HG02678 (cell line): ENCODE data around the gene TMEM40.
"Not testable (repeated sequence)": the region's sequence is repeated elsewhere in the genome, so short reads cannot be mapped to it uniquely, and the experiment has no call there.

Experiments used
- ATAC-seq: cut with Tn5 transposase; IDR thresholded peaks from one replicate; pipeline ENCODE4 v1.9.1; 2021; ENCODE audit warnings: mild to moderate bottlenecking, moderate library complexity; ENCODE audit not compliant: unreplicated experiment

TMEM40 gene

GRCh38 chr3:12759097-12759679, at the start of gene TMEM40:
Gene TMEM40 (minus strand): TSS chr3:12759259. CDS start chr3:12749832, 9,427 bp downstream.
- ATAC-seq: no peak

DNA sequence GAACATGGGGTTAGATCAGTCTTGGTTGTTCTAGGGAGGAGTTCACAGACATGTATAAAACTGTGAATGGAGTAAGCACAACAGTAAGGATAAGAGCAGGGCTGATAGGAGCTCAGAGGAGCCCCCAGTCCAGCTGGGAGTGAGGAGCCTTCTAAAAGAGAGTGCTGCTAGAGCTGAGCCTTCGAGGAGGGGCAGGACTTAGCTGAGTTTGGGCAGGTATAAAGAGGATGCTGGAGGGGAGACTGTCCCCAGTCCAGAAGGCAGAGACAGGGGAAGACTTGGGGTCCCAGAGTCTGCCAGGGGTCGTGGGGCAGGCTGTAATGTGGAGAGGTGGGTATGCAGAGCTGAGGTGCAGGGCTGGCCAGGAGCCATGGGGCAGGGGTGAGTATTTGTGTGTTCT, 49.5 kb upstream of the TMEM40 start:
- no peak for ATAC-seq

DNA sequence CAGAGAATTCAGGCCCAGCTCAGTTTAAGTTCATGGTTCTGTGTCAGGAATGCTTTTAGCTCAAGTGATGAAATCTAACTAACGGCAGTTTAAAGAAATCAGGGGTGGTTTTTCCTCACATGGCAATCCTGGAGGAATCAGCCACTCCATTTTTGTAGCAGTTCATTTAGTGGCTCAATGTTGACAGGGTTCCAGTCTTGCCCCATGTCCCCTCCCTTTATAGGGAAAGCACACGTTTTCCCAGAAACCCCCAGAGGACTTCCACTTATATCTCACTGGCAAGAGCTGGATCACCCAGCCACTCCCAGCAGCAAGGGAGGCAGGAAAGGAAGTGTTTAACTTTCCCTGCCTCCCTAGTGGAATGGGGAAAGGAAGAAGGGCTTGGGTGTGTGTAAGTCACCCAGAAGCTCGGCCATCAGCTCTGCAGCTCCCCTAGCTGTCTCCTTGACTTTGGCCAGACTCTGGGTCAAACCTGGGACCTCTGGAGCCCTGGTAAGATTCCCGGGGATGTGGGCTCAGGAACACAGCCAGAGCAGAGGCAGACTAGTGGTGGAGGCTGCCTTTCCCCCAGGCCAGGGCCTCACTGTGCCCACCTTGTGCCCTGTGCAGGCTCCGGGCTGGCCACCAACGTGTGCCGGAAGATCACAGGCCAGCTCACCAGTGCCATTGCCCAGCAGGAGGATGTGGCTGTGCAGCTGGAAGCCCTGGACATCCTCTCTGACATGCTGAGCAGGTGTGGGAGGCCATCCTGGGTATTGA, 48.7 kb upstream of the TMEM40 start:
- ATAC-seq: no peak

GRCh38 chr3:12807066-12807465, 48.0 kb upstream of the TMEM40 start:
- no peak for ATAC-seq

GRCh38 chr3:12803371-12803770, 44.3 kb upstream of the TMEM40 start:
- no peak for ATAC-seq

GRCh38 chr3:12799525-12800440, 40.7 kb upstream of the TMEM40 start:
- ATAC-seq: no peak

GRCh38 chr3:12798559-12799179, 39.6 kb upstream of the TMEM40 start:
- ATAC-seq: no peak

GRCh38 chr3:12797892-12798558, 39.0 kb upstream of the TMEM40 start:
- no peak for ATAC-seq

DNA sequence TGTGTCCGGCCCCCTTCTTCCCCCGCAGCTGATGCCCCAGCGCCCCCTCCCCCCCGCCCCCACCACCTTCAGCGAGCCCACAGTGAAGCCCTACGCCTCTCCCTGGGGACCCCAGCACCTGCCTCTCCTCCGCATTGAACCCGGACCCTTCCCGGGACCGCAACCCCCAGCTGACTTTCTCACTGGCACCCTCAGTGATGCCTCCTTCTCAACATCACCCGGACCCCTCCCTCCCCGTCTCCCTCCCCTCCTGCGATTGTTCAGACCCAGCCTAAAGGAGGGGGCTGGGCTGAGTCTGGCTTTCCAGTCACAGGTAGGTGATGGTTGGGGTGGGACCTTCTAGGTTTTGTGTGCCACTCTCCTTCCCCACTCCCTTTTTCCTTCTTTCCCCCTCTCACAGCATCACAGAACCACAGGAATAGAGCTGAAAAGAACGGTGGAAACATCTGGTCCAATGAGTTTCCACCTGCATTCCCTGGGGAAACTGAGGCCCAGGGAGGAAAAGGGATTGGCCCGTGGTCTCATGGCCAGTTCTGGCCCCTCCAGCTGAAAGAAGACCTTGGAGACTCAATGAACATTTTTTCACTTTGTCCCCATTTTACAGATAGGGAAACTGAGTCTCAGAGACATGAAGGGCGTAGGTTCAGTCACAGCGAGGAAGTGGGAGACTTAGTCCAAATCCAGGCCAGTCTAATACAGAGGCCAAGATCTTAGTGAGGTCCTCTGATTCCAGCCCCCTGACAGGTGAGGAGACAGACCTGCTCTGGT, 38.2 kb upstream of the TMEM40 start:
- ATAC-seq: no peak

- peak; percentile 40 for ATAC-seq
Measured at GRCh38 chr3:12796171-12797123, 37.4 kb upstream of the TMEM40 start, which contains the start of gene CAND2. Gene CAND2 (plus strand): TSS chr3:12796680. CDS start chr3:12796721, 41 bp downstream.

- ATAC-seq: no peak
Measured at GRCh38 chr3:12793701-12794100, 34.6 kb upstream of the TMEM40 start.

DNA sequence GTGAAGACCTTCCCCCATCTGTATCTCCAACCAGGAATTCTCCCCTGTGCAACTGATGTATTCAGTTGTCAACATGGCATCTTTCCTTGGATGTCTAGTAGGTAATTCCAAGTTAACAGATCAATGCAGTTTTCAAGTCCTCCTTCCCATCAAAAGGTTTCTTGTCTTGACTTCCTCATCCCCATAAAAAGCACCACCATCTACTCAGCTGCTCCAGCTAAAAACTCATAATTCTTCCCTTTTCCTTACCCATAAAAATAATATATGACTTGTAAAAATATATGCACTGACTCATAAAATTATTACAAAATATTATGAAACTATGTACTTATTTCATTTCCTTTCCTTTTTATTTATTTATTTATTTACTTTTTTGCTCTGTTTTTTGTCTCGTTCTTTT, 32.4 kb upstream of the TMEM40 start:
- no peak for ATAC-seq

- ATAC-seq: not testable (repeated sequence)
Measured at GRCh38 chr3:12787967-12788690, 29.1 kb upstream of the TMEM40 start.

DNA sequence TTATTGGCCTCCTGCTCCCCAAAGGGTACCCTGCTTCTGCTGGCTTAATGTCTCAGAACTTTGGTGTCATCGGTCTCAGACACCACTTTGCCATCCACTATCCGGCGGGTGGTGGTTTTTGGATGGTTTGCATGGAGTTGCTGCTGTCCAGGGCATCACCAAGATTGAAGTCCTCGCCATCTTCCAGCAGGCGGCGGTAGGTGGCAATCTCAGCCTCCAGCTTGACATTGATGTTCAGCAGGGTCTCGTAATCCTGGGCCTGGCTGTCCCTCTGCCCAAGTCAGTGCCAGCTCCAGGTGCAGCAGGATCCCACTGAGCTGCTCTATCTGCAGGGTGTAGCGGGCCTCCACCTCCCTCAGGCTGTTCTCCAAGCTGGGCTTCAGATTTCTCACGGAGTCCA, 28.3 kb upstream of the TMEM40 start:
- not testable (repeated sequence) for ATAC-seq

DNA sequence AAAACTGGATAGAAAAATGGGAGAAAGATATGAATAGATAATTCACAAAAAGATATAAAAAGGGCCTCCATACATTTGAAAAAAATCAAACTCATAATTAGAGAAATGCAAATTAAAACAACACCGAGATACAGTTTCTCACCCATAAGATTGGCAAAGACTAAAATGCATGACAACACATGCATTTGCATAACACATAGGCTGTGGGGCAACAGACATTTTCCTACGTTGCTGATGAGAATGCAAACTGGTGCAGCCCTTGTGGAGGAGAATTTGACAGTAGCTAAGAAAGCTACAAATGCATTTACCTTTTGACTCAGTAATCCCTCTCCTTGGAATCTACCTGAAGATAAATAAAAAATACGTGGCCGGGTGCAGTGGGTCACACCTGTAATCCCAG, 26.0 kb upstream of the TMEM40 start:
- no peak for ATAC-seq

- no peak for ATAC-seq
Measured at GRCh38 chr3:12782172-12782815, 23.2 kb upstream of the TMEM40 start.

GRCh38 chr3:12780751-12781150, 21.7 kb upstream of the TMEM40 start:
- no peak for ATAC-seq
